ENCODE data around the gene MNDA. TPM values are rescaled to one million over a fixed set of nuclear protein-coding genes. Genes with fewer than 3 reads are reported as not detected.
A peak's percentile ranks its signal among the peaks of the same experiment; 100 is the strongest.

The MNDA gene
- total RNA-seq, 2 donors from 2014 or later = 3.0 to 3.1 TPM

DNA sequence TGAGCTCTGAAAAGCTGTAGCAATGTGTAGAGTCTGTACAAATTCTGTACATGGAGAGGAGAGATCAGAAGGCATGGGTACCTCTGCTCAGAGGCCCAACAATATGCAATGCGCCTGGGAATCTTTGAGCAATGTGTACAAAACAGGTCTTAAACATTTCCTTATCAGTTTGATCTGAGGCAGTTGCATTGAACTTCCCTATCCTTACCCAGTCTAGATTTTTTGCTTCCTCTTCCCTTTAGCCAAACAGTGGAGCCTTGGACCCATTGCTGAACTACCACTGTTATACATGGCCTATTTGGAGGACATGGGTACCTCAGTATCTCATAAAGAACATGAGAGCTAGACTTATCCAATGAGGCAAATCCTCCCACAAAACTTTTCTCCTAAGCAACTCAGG lies 12.6 kb upstream of the MNDA start:
- Histone ChIP-seq H3K9me3 (no peaks in the 10 kb centered on the region), H3K36me3 (replicated peaks in 1 of 2; ENCODE audit: insufficient read depth in 1 of 2, low read depth in 2 of 2) (no peaks in the 10 kb centered on the region), H3K27ac (peak overlapping the region in 1 of 4 donors; percentile 40), H3K27me3 (no peaks in the 10 kb centered on the region), H3K4me1 (no peaks in the 10 kb centered on the region), H3K4me3 (no peak overlapping the region)
- no peak for TF ChIP-seq POLR2A (IDR thresholded peaks at IDR 0.05)
- TF ChIP-seq, protein P1, sequence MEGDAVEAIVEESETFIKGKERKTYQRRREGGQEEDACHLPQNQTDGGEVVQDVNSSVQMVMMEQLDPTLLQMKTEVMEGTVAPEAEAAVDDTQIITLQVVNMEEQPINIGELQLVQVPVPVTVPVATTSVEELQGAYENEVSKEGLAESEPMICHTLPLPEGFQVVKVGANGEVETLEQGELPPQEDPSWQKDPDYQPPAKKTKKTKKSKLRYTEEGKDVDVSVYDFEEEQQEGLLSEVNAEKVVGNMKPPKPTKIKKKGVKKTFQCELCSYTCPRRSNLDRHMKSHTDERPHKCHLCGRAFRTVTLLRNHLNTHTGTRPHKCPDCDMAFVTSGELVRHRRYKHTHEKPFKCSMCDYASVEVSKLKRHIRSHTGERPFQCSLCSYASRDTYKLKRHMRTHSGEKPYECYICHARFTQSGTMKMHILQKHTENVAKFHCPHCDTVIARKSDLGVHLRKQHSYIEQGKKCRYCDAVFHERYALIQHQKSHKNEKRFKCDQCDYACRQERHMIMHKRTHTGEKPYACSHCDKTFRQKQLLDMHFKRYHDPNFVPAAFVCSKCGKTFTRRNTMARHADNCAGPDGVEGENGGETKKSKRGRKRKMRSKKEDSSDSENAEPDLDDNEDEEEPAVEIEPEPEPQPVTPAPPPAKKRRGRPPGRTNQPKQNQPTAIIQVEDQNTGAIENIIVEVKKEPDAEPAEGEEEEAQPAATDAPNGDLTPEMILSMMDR (IDR thresholded peaks at IDR 0.05) = no peak
- DNase-seq = no peak
- ATAC-seq = no peak
- intact Hi-C loops (cut with DNase I) = no loop called here
- WGBS, 2 donors = 56 to 73% methylated on average over 1 of the region's 1 CpG

DNA sequence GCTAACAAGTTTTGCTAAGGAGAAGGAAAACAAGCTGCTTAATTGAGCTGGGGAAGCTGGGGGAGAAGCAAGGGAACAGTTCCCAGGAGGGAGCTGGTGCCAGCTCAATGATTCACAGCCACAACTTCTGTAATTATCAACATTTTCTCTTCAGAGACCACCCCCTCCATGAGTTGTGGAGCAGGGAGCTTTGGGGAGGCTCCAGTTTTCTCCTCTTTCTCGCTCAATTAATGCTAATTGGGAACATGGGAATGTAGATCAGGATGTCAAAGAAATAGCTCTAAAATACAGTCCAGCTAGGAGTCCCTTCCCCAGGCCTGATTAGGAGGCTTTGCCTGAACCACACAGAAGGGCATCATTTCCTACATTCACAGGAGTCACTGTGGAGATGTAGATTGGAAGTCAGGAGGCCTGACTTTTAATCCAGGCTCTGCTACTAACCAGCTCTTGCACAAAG lies 12.1 kb upstream of the MNDA start:
- H3K4me3 ChIP-seq = no peak overlapping the region
- WGBS, 2 donors = 53 to 85% methylated on average over 1 of the region's 1 CpG
- no peaks in the 10 kb centered on the region for H3K9me3 ChIP-seq
- peak overlapping the region in 1 of 4 donors; percentile 40 for H3K27ac ChIP-seq
- H3K27me3 ChIP-seq = no peaks in the 10 kb centered on the region
- ATAC-seq = no peak
- TF ChIP-seq, protein P1 (IDR thresholded peaks at IDR 0.05) = no peak
- no peak for TF ChIP-seq POLR2A (IDR thresholded peaks at IDR 0.05)
- H3K36me3 ChIP-seq (replicated peaks in 1 of 2; ENCODE audit: insufficient read depth in 1 of 2, low read depth in 2 of 2) = no peaks in the 10 kb centered on the region
- no peak for DNase-seq
- H3K4me1 ChIP-seq = no peaks in the 10 kb centered on the region
- intact Hi-C loops (cut with DNase I) = no loop called here

DNA sequence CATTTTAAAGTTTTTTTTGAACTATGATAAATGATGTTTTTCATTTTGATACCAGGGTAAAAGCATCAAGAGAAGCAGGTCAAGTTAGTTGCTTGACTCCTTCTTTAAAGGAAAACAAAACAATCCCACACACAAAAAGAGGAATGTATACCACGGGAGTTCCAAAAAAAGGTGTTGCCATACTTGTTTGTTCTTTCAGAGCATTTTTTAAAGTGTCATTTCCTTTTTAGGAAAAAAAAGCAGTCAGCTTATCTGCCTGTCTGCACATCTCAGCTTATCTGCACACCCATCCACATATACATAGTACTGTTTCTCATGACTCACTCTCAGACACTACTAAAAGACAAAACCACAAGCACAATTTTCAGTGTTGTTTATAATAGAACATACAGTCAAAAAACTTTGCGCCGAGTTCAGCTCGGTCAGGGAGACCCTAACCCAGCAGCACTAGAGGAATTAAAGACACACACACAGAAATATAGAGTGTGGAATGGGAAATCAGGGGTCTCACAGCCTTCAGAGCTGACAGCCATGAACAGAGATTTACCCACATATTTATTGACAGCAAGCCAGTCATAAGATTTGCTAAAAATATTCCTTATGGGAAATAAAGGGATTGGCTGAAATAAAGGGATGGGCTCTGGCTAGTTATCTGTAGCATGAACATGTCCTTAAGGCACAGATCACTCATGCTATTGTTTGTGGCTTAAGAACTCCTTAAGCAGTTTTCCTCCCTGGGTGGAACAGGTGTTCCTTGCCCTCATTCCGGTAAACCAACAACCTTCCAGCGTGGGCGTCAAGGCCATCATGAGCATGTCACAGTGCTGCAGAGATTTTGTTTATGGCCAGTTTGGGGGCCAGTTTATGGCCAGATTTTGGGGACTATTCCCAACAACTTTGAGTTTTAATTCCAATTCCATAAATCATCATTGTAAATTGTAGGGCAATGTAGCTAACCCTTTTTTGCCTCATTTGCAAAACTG lies 11.4 kb upstream of the MNDA start:
- intact Hi-C loops (cut with DNase I) = no loop called here

DNA sequence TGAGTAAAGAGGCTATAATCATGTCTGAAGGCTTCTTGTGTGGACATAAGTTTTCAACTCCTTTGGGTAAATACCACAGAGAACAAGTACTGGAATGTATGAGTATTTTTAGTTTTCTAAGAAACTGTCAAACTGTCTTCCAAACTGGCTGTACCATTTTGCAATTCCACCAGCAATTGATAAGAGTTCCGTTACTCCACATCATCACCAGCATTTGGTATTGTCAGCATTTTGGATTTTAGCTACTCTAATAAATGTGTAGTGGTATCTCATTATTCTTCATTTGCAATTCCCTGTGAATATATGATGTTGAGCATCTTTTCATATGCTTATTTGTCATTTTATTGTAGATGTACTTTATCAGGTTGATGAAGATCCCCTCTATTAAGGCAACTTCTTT lies 9.4 kb upstream of the MNDA start:
- no peak for DNase-seq

More for the DNA sequence above, 11.4 kb upstream of the MNDA start:
- H3K27me3 ChIP-seq = no peaks in the 10 kb centered on the region
- 54 to 67% methylated on average over 7 of the region's 7 CpGs for WGBS, 2 donors
- peak overlapping the region in 1 of 4 donors; percentile 40 for H3K27ac ChIP-seq
- no peak for TF ChIP-seq POLR2A (IDR thresholded peaks at IDR 0.05)
- TF ChIP-seq, protein P1 (IDR thresholded peaks at IDR 0.05) = no peak
- H3K4me1 ChIP-seq = no peaks in the 10 kb centered on the region
- no peaks in the 10 kb centered on the region for H3K36me3 ChIP-seq (replicated peaks in 1 of 2; ENCODE audit: insufficient read depth in 1 of 2, low read depth in 2 of 2)
- H3K4me3 ChIP-seq = no peak overlapping the region
- no peak for ATAC-seq
- H3K9me3 ChIP-seq = no peaks in the 10 kb centered on the region
- no peak for DNase-seq

More for the DNA sequence above, 9.4 kb upstream of the MNDA start:
- no peak for ATAC-seq
- Histone ChIP-seq H3K4me1 (no peaks in the 10 kb centered on the region), H3K27me3 (no peaks in the 10 kb centered on the region), H3K27ac (no peak overlapping the region), H3K9me3 (no peaks in the 10 kb centered on the region), H3K4me3 (no peak overlapping the region), H3K36me3 (replicated peaks in 1 of 2; ENCODE audit: insufficient read depth in 1 of 2, low read depth in 2 of 2) (no peaks in the 10 kb centered on the region)
- 52 to 56% methylated on average over 1 of the region's 1 CpG for WGBS, 2 donors
- TF ChIP-seq POLR2A (IDR thresholded peaks at IDR 0.05) = no peak
- TF ChIP-seq, protein P1 (IDR thresholded peaks at IDR 0.05) = no peak
- intact Hi-C loops (cut with DNase I) = no loop called here
